Measurements from ENCODE around the gene MMAA.

The MMAA gene

GRCh38 chr4:145670422-145670821 is 51.2 kb downstream of the MMAA start:
- no peak for TF ChIP-seq CTCF (IDR thresholded peaks at IDR 0.05; ENCODE audit: borderline replicate concordance, insufficient read depth, low read depth, low read length)
- no peak overlapping the region for H3K4me3 ChIP-seq (ENCODE audit: low read depth, low read length)

- no peak for TF ChIP-seq CTCF (IDR thresholded peaks at IDR 0.05; ENCODE audit: borderline replicate concordance, insufficient read depth, low read depth, low read length)
- H3K4me3 ChIP-seq (ENCODE audit: low read depth, low read length), result no peak overlapping the region
Observed at GRCh38 chr4:145679520-145679919, 60.3 kb downstream of the MMAA start.

DNA sequence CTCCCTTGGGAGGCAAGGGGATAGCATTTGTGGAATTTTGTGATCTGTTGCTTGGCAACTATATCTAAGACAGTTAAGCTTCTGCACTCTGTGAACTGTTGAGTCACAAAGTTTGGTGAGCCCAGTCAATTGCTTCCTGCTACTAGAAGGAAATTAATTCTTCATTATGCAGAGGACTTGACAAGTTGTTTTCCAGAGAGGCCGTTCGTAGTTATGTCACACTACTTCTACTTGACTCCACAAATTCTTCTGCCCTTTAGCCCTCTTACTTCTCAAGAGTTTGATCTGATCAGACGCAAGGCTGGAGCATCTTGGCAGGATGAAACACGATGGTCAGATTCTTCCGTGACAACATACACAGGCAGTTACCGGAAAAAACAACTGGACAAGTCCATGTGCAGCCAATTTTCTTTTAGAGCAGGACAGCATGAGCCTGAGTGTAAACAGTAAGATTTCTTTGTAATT is 60.8 kb downstream of the MMAA start, which contains the start of gene C4orf51:
Gene C4orf51, plus strand, starts transcription at position 156 of the 465 bp plus-strand sequence. Its CDS starts 58 bp downstream, at position 214.
- no peak for TF ChIP-seq CTCF (IDR thresholded peaks at IDR 0.05; ENCODE audit: borderline replicate concordance, insufficient read depth, low read depth, low read length)
- H3K4me3 ChIP-seq (ENCODE audit: low read depth, low read length), result no peak within 1 kb of the TSS

DNA sequence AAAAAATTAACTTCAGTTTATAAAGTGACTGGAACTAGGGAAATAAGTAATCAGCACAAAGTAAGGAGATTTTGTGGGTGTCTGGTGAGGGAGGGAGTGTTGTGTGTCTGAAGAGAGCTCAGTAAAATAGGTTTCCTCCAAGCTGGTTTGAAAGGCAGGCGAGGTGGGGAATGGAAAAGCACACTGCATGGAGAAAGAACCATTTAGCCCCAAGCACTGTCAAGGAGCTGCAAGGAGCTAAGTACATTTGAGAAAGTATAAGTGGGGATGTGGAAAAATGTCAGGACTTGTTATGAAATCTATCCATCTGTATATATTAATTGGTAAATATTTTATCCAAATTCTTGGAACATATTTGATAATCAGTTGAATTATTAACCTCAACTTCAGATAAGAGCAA is 61.7 kb downstream of the MMAA start:
- TF ChIP-seq CTCF (IDR thresholded peaks at IDR 0.05; ENCODE audit: borderline replicate concordance, insufficient read depth, low read depth, low read length), result no peak
- H3K4me3 ChIP-seq (ENCODE audit: low read depth, low read length), result no peak overlapping the region

DNA sequence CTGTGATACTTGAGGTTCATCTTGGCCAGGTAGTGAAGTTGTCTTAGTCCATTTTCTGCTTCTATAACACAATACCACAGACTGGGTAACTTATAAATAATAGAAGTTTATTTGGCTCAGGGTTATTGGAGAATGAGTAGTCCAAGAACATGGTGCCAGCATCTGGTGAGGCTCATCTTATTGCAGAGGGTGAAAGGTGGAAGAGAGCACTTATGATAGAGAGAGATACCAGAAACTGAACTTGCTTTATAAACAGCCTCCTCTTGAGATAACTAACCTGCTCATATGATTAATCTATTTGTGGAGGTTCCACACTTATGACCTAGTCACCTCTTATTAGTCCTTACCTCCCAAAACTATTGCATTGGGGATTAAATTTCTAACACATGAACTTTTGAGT is 62.3 kb downstream of the MMAA start:
- H3K4me3 ChIP-seq (ENCODE audit: low read depth, low read length), result no peak overlapping the region
- TF ChIP-seq CTCF (IDR thresholded peaks at IDR 0.05; ENCODE audit: borderline replicate concordance, insufficient read depth, low read depth, low read length), result no peak

DNA sequence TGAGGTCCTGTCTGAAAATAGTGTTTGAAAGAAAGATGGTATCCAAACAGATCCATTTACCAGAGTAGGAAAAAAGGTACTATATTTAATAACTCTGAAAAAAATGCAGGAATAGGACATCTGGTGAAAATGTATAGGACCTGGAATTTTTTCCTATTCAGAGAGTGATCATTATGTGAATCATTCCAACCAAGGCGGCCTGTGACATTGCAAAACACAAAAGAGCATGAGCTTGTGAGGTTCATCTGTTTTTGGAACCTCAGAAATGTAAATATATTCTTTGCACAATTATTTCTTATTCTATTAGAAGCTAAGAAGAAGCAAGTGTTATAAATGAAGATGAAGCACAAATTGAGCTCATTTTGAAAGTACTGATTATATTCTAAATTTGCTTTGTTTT is 62.8 kb downstream of the MMAA start:
- H3K4me3 ChIP-seq (ENCODE audit: low read depth, low read length), result no peak overlapping the region
- no peak for TF ChIP-seq CTCF (IDR thresholded peaks at IDR 0.05; ENCODE audit: borderline replicate concordance, insufficient read depth, low read depth, low read length)

DNA sequence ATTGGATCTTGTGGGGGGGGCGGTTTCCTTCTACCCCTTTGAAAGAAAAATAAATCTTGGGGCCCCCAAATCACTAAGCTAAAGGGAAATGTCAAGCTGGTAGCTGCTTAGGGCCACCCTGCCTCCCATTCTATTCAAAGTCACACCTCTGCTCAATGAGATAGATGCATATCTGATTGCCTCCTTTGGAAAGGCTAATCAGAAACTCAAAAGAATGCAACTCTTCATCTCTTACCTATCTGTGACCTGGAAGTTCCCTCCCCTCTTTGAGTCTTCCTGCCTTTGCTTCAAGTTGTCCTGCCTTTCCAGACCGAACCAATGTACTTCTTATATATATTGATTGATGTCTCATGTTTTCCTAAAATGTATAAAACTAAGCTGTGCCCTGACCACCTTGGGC is 67.8 kb downstream of the MMAA start:
- H3K4me3 ChIP-seq (ENCODE audit: low read depth, low read length), result no peak overlapping the region

More for the DNA sequence above, 67.8 kb downstream of the MMAA start:
- no peak for TF ChIP-seq CTCF (IDR thresholded peaks at IDR 0.05; ENCODE audit: borderline replicate concordance, insufficient read depth, low read depth, low read length)
